ENCODE measurements around the gene TBC1D17.
A peak's percentile ranks its signal among the peaks of the same experiment; 100 is the strongest.

The TBC1D17 gene

GRCh38 chr19:49895566-49896297 is 18.2 kb downstream of the TBC1D17 start:
- DNase-seq = no peak

- peak; percentile 92 for DNase-seq
Observed at GRCh38 chr19:49896863-49897621, 19.5 kb downstream of the TBC1D17 start, which contains the start of gene IL4I1. IL4I1 (minus strand) TSS chr19:49896887; CDS start chr19:49896160, 727 bp downstream.

- DNase-seq = no peak
Observed at GRCh38 chr19:49904136-49904535, 26.6 kb downstream of the TBC1D17 start.

GRCh38 chr19:49906879-49907564 is 29.5 kb downstream of the TBC1D17 start:
- DNase-seq = no peak

GRCh38 chr19:49907745-49908446 is 30.4 kb downstream of the TBC1D17 start:
- DNase-seq = no peak

- DNase-seq = no peak
Observed at GRCh38 chr19:49908480-49909420, 31.2 kb downstream of the TBC1D17 start.

- no peak for DNase-seq
Observed at GRCh38 chr19:49910179-49910578, 32.7 kb downstream of the TBC1D17 start.

GRCh38 chr19:49911381-49912145 is 34.1 kb downstream of the TBC1D17 start:
- peak; percentile 51 for DNase-seq

- no peak for DNase-seq
Observed at GRCh38 chr19:49912965-49913685, 35.6 kb downstream of the TBC1D17 start.

- DNase-seq = no peak
Observed at GRCh38 chr19:49913720-49914119, 36.2 kb downstream of the TBC1D17 start.

GRCh38 chr19:49915271-49915670 is 37.8 kb downstream of the TBC1D17 start:
- no peak for DNase-seq

- DNase-seq = no peak
Observed at GRCh38 chr19:49916839-49917733, 39.6 kb downstream of the TBC1D17 start.

GRCh38 chr19:49918089-49918488 is 40.6 kb downstream of the TBC1D17 start:
- DNase-seq = no peak

- no peak for DNase-seq
Observed at GRCh38 chr19:49920624-49921363, 43.3 kb downstream of the TBC1D17 start.

GRCh38 chr19:49921871-49922795 is 44.6 kb downstream of the TBC1D17 start:
- no peak for DNase-seq

GRCh38 chr19:49923055-49924003 is 45.8 kb downstream of the TBC1D17 start:
- DNase-seq = no peak

All from CD4-positive, alpha-beta T cell treated with Interleukin-17A for 1 hour (primary cell).